D721Med (cell line): ENCODE results near the gene RERE.

Experiments used
- DNase-seq: peaks from one replicate; pipeline ENCODE4 v3.0.0; 2011; ENCODE audit warnings: low spot score; ENCODE audit not compliant: insufficient read length
- FAIRE-seq: peaks from 2 replicates; lab custom pipeline; 2011; peaks lifted over from hg19 to GRCh38; lab: Jason Lieb, UNC
- TF ChIP-seq, protein P1 (sequence below): IDR thresholded peaks from 2 replicates; pipeline ENCODE4 v1.5.1; 2012; ENCODE audit warnings: mild to moderate bottlenecking, control low read depth; ENCODE audit not compliant: insufficient read depth; ENCODE audit errors: missing control alignments

The RERE gene

DNA sequence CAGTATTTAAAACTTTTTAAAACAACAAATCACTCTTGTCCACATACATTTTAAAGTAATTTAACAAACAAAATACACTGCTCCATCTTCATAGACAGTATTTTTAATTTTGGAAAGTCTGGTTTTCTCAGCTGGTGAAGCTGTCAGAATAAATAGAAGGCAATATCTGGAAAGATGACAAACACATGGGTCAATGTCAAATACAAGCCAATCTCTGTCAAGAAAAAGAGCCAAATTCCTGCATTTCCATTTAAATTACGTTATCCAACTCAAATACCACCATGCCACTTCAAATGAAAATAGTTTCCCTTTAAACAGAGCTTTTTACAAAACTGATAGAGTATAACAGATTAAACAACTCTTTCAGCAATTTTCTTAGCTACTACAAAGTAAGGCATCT lies 176.5 kb downstream of the RERE start:
- no peak for FAIRE-seq

DNA sequence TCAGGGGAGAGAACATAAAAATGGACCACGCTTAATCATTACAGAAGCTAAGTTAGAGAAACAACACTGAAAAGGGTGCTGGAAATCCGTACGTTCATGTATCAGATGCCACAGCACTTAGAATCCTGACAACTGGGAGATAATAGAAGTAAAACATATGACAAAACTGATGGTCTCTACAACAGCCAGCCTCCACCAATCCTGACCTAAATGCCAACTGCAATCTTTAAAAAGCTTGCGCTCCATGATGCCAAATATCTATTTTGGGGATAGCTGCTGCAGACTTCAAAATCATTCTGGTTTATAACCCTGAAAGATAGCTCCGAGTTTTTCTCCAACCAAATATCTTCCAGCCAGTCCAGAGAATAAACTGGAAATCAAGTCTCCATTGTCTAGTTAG lies 178.3 kb downstream of the RERE start:
- DNase-seq: no peak
- TF ChIP-seq, protein P1, sequence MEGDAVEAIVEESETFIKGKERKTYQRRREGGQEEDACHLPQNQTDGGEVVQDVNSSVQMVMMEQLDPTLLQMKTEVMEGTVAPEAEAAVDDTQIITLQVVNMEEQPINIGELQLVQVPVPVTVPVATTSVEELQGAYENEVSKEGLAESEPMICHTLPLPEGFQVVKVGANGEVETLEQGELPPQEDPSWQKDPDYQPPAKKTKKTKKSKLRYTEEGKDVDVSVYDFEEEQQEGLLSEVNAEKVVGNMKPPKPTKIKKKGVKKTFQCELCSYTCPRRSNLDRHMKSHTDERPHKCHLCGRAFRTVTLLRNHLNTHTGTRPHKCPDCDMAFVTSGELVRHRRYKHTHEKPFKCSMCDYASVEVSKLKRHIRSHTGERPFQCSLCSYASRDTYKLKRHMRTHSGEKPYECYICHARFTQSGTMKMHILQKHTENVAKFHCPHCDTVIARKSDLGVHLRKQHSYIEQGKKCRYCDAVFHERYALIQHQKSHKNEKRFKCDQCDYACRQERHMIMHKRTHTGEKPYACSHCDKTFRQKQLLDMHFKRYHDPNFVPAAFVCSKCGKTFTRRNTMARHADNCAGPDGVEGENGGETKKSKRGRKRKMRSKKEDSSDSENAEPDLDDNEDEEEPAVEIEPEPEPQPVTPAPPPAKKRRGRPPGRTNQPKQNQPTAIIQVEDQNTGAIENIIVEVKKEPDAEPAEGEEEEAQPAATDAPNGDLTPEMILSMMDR: no peak
- no peak for FAIRE-seq

More for the DNA sequence above, 176.5 kb downstream of the RERE start:
- DNase-seq: no peak
- TF ChIP-seq, protein P1: no peak

DNA sequence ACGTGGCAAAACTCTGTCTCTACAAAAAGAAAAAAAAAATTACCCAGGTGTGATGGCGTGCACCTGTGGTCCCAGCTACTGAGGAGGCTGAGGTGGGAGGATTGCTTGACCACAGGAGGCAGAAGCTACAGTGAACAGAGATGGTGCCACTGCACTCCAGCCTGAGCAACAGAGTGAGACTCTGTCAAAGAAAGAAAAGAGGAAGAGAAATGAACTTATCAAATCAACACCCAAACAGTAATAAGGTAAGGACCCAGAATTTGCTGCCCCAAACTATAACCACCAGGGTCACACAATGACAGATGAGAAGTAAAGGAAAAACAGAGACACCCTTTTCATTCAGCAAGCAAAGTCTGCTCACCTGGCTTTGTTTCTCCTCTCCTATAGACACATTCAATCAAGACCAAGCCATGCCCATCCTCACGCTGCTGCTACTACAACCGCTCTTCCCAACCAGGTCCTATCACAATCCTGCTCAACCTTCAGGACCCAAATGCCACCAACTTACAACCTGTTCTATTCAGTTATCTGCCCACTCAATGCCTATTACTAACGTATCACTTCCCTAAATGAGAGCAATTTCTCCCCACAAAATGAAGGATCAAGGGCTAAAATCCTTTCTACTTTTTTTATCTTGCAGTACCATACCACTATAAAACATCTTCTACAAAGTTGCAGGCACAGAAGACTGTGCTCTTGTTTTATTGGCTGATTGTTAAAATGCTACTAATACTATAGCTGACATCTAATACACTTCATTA lies 183.5 kb downstream of the RERE start:
- FAIRE-seq (no peak), DNase-seq (no peak)
- TF ChIP-seq, protein P1: no peak

DNA sequence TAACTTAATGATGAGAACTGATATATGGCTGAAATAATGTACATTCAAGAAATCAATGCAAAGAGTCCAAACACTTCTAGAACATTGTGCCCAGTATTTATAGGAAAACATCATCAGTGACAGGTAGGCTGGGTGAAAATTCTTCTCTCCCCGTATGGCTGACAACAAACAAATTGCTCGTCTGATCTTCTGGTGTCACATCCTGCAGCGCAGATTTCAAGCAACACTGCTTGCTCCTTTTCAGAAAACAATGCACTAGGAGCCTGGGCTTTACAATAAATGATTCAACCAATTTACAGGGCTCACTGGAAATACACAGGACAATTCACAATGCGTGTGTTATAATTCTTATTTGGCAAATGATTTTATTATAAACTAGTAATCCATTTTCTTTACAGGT lies 185.3 kb downstream of the RERE start:
- TF ChIP-seq, protein P1: no peak
- FAIRE-seq (no peak), DNase-seq (no peak)

DNA sequence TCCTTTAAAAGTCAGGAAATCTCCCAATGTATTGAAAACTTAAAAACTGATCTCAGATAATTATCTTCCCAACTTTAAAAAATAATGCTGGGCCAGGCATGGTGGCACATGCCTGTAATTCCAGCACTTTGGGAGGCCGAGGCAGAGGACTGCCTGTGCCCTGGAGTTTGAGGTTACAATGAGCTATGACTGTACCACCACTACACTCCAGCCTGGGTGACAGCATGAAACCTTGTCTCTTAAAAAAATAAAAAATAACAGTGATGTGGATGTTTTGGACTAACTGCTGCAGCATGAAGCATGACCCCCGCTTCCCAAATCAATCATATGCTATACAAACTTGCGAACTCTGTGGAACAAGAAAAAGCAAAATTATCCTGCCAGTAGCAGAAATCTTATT lies 186.3 kb downstream of the RERE start:
- no peak for DNase-seq
- TF ChIP-seq, protein P1: no peak
- FAIRE-seq: no peak

DNA sequence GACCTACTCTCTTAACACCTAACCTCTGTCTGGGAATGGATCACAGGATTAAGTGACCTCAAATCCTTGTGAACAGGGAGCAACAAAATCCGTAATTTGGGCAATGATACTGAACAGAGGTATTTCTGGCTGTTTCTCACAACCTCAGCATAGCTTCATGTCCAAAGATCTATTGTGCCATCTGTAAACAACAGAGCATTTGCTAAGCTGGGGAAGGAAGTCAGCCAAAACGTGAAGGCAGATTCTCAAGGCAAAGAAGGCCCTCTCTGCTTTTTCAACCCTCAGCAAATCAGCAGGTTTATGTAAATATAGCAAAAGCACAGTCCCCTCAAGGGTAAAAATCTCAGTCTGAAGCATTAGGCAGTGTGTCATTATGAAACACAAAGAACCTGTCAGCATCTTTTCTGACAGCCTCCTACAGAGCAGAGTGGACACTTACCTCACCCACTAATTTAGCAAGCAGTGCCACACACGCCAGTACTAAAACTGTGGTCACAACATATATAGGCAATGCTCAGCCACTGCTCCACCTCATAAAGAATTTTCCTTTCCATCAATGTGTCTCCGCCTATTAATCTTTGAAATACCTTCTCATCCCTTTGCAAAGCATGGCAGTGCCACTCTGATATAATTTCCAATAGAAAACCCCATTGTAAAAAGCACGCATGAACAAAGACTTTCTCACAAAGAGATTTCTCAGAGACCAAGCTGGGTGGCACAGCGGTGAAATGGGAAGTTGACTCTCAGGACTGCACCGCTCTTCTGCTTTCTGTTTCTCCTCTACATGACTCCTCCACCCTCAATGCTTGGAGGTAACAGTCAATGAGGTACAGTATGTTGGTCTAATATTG lies 188.0 kb downstream of the RERE start:
- FAIRE-seq: no peak
- no peak for DNase-seq
- TF ChIP-seq, protein P1: no peak
